Activated CD4-positive, alpha-beta T cell treated with anti-CD3 and anti-CD28 coated beads, Interleukin-2, amount 50 U/mL, for 1 hour (primary cell): ENCODE measurements around the gene CYS1.
"Not testable (repeated sequence)": the region's sequence is repeated elsewhere in the genome, so short reads cannot be mapped to it uniquely, and the experiment has no call there.

ENCODE experiments used
- DNase-seq: peaks from one replicate; pipeline ENCODE4 v3.0.0-alpha.2; 2020

CYS1 gene

GRCh38 chr2:10091889-10092244 lies 11.7 kb upstream of the CYS1 start:
- DNase-seq: not testable (repeated sequence)

- peak; percentile 27 for DNase-seq
Observed at GRCh38 chr2:10091182-10091888, 11.1 kb upstream of the CYS1 start.

GRCh38 chr2:10089565-10090190 lies 9.5 kb upstream of the CYS1 start:
- DNase-seq: no peak

GRCh38 chr2:10087360-10087759 lies 7.1 kb upstream of the CYS1 start:
- no peak for DNase-seq

GRCh38 chr2:10086950-10087349 lies 6.7 kb upstream of the CYS1 start:
- no peak for DNase-seq

- DNase-seq: no peak
Observed at GRCh38 chr2:10085668-10086059, 5.5 kb upstream of the CYS1 start.

- no peak for DNase-seq
Observed at GRCh38 chr2:10085043-10085667, 4.9 kb upstream of the CYS1 start.

GRCh38 chr2:10084223-10084865 lies 4.1 kb upstream of the CYS1 start:
- no peak for DNase-seq

- DNase-seq: no peak
Observed at GRCh38 chr2:10083692-10084211, 3.5 kb upstream of the CYS1 start.

- no peak for DNase-seq
Observed at GRCh38 chr2:10083046-10083445, 2.8 kb upstream of the CYS1 start.

- peak; percentile 26 for DNase-seq
Observed at GRCh38 chr2:10080536-10081304, 509 bp upstream of the CYS1 start.

- DNase-seq: no peak
Observed at GRCh38 chr2:10079266-10079869, 843 bp downstream of the CYS1 start.

- no peak for DNase-seq
Observed at GRCh38 chr2:10078704-10079265, 1.4 kb downstream of the CYS1 start.

GRCh38 chr2:10078001-10078400 lies 2.2 kb downstream of the CYS1 start:
- DNase-seq: no peak

GRCh38 chr2:10076988-10077527 lies 3.2 kb downstream of the CYS1 start:
- DNase-seq: no peak

GRCh38 chr2:10076511-10076910 lies 3.7 kb downstream of the CYS1 start:
- DNase-seq: no peak

GRCh38 chr2:10075571-10076209 lies 4.5 kb downstream of the CYS1 start:
- no peak for DNase-seq

- DNase-seq: no peak
Observed at GRCh38 chr2:10075101-10075500, 5.1 kb downstream of the CYS1 start.

- no peak for DNase-seq
Observed at GRCh38 chr2:10073706-10074105, 6.5 kb downstream of the CYS1 start.

- peak; percentile 72 for DNase-seq
Observed at GRCh38 chr2:10072656-10073480, 7.3 kb downstream of the CYS1 start.
